GM12878 (cell line): ENCODE data around the gene SLC24A3. TPM values are rescaled to one million over a fixed set of nuclear protein-coding genes. Genes with fewer than 3 reads are reported as not detected.

ENCODE experiments used
- ASH2L ChIP-seq: fragments of 300-600, 200-600 bp; sonication (generic); IDR thresholded peaks from 2 replicates; pipeline ENCODE4 v1.6.1; 2017; ENCODE audit warnings: low read depth, mild to moderate bottlenecking, borderline replicate concordance
- DPF2 ChIP-seq: fragments of 450-650 bp; IDR thresholded peaks from 2 replicates; pipeline ENCODE4 v1.6.1; 2017; ENCODE audit warnings: mild to moderate bottlenecking
- EED ChIP-seq: sonication (generic); IDR thresholded peaks from 2 replicates; pipeline ENCODE4 v1.6.1; 2016; ENCODE audit warnings: antibody characterized with exemption, low read depth
- ETV6 ChIP-seq, 2 experiments: fragments of 450-650 bp in 1 of 2; IDR thresholded peaks in 1 of 2; conservative IDR thresholded peaks in 1 of 2; 2 replicates each; pipeline ENCODE4 v1.6.1; 2014; ENCODE audit warnings: antibody characterized with exemption in 1 of 2, borderline replicate concordance in 1 of 2, low read depth in 1 of 2, mild to moderate bottlenecking in 1 of 2, moderate library complexity in 1 of 2
- KAT2A ChIP-seq: conservative IDR thresholded peaks from 2 replicates; pipeline ENCODE4 v1.6.1; 2011; ENCODE audit warnings: low read depth, low read length; ENCODE audit not compliant: control insufficient read depth
- KDM1A ChIP-seq: fragments of 200-600 bp; sonication (generic); IDR thresholded peaks from 2 replicates; pipeline ENCODE4 v1.6.1; 2016; ENCODE audit warnings: borderline replicate concordance
- MYC ChIP-seq: IDR thresholded peaks from 2 replicates; pipeline ENCODE4 v1.6.1; 2011; ENCODE audit warnings: mild to moderate bottlenecking, low read length, moderate library complexity, inconsistent platforms; ENCODE audit not compliant: insufficient read depth, insufficient replicate concordance, insufficient read length, severe bottlenecking
- NFXL1 ChIP-seq: fragments of 450-650 bp; IDR thresholded peaks from 2 replicates; pipeline ENCODE4 v1.6.1; 2017; ENCODE audit warnings: antibody characterized with exemption, mild to moderate bottlenecking, borderline replicate concordance
- NFYB ChIP-seq: IDR thresholded peaks from 2 replicates; pipeline ENCODE4 v1.6.1; 2011; ENCODE audit warnings: low read depth, mild to moderate bottlenecking, low read length, improper control_type of control experiment, moderate library complexity; ENCODE audit not compliant: insufficient read depth
- PAX8 ChIP-seq: fragments of 450-650 bp; IDR thresholded peaks from 2 replicates; pipeline ENCODE4 v1.6.1; 2017; ENCODE audit warnings: mild to moderate bottlenecking, moderate library complexity
- RAD51 ChIP-seq: fragments of 450-650 bp; IDR thresholded peaks from 2 replicates; pipeline ENCODE4 v1.6.1; 2016; ENCODE audit warnings: moderate library complexity, mild to moderate bottlenecking, inconsistent platforms
- RB1 ChIP-seq: fragments of 450-650 bp; formaldehyde crosslinking; IDR thresholded peaks from 2 replicates; pipeline ENCODE4 v1.6.1; 2017; ENCODE audit warnings: mild to moderate bottlenecking, borderline replicate concordance
- SKIL ChIP-seq: fragments of 450-650 bp; IDR thresholded peaks from 2 replicates; pipeline ENCODE4 v1.6.1; 2017; ENCODE audit warnings: mild to moderate bottlenecking, low read depth, inconsistent platforms; ENCODE audit not compliant: poor library complexity, severe bottlenecking
- SMAD5 ChIP-seq: IDR thresholded peaks from 2 replicates; pipeline ENCODE4 v1.6.1; 2016; ENCODE audit warnings: antibody characterized with exemption, low read depth
- SPI1 ChIP-seq: IDR thresholded peaks from 2 replicates; pipeline ENCODE4 v1.6.1; 2011; ENCODE audit warnings: low read depth, mild to moderate bottlenecking, low read length, moderate library complexity, borderline replicate concordance; ENCODE audit not compliant: insufficient read depth
- SUZ12 ChIP-seq: fragments of 200-600 bp; sonication (generic); IDR thresholded peaks from one replicate; pipeline ENCODE4 v1.6.1; 2018; ENCODE audit warnings: antibody characterized with exemption, mild to moderate bottlenecking; ENCODE audit not compliant: unreplicated experiment
- ZBTB33 ChIP-seq: fragments of 450-650 bp; IDR thresholded peaks from 2 replicates; pipeline ENCODE4 v1.6.1; 2017; ENCODE audit warnings: mild to moderate bottlenecking
- ZNF384 ChIP-seq: IDR thresholded peaks from 2 replicates; pipeline ENCODE4 v1.6.1; 2012; ENCODE audit warnings: low read depth, mild to moderate bottlenecking, low read length, improper control_type of control experiment, borderline replicate concordance
- polyA plus RNA-seq, 11 experiments: library from polyadenylated mRNA; depleted of rRNA in 4 of 11; unstranded in 6 of 11; stranded (reverse) in 5 of 11; fragments of >200 nt; fragmentation: Nextera tagmentation in 4 of 11; fragmentation: Illumina TruSeq in 1 of 11; extraction: Ambion mirVana in 4 of 11; extraction: Trizol in 1 of 11; gene quantifications; 1 replicate in 1 of 11; 2 replicates in 10 of 11; pipeline versions ENCODE4 v1.2.1 to v1.2.3, GENCODE V29; 2011 to 2016; ENCODE audit warnings: inconsistent platforms in 2 of 11, missing spikeins in 2 of 11, low read depth in 1 of 11
- total RNA-seq, 4 experiments: library from RNA; depleted of rRNA in 3 of 4; stranded (reverse); fragments of >200 nt in 3 of 4; fragmentation: Illumina TruSeq in 1 of 4; extraction: Trizol in 1 of 4; gene quantifications; 2 replicates each; pipeline versions ENCODE4 v1.2.1 to v1.2.3, GENCODE V29; 2013 to 2021
- TF ChIP-seq, protein P1 (sequence below), 3 experiments: IDR thresholded peaks in 2 of 3; conservative IDR thresholded peaks in 1 of 3; 2 replicates each; pipeline ENCODE4 v1.5.1; 2011; ENCODE audit warnings: low read depth in 3 of 3, low read length in 3 of 3, mild to moderate bottlenecking in 3 of 3, control low read depth in 2 of 3, moderate library complexity in 2 of 3, inconsistent platforms in 1 of 3, mixed read lengths in 1 of 3; ENCODE audit not compliant: control insufficient read depth in 2 of 3, insufficient read depth in 1 of 3; ENCODE audit errors: extremely low read depth in 1 of 3
- TF ChIP-seq, protein P2 (sequence below): fragments of 450-650 bp; IDR thresholded peaks from 2 replicates; pipeline ENCODE4 v1.6.1; 2016; ENCODE audit warnings: mild to moderate bottlenecking, moderate library complexity, borderline replicate concordance

The SLC24A3 gene
- total and polyA plus RNA-seq, 10 of the 15 experiments (the other 5 are each of a cell fraction or from before 2014, with no cell fraction given) = 0.04 TPM; not detected in 9

DNA sequence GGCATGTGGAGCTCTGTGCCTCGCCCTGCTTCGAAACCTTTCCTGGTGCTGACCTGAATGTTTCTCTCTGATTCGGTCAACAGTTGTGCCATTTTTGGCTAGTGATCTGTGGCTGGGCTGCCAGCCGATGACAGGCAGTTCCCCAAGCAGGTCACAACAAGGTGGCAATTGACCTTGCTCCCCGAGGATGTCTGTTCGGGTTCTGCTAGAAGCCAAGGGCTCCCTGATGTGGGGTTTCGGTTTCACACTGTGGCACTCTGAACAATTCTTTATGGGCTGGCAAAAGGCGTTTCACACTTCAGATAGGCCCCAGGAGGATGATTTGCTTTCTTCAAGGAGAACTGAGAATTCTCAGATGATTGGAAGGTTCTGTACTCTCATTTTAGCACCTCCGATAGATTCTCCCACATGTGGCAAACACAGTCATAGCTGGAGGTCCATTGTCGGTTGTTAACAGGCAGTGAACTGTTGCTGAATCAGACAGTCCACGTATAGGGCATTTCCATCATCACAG, 135.6 kb downstream of the SLC24A3 start (continued):
- TF ChIP-seq SKIL = peak; percentile 75
- TF ChIP-seq ETV6 (conservative IDR thresholded peaks at IDR 0.05 in 1 of 2, IDR thresholded peaks at IDR 0.05 in 1 of 2; ENCODE audit: borderline replicate concordance in 1 of 2, low read depth in 1 of 2) = no peak
- no peak for TF ChIP-seq PAX8
- TF ChIP-seq RAD51 = no peak
- no peak for TF ChIP-seq SMAD5
- no peak for TF ChIP-seq ASH2L
- TF ChIP-seq MYC = no peak
- no peak; the same call in 1 of the 2 replicates for TF ChIP-seq NFYB
- TF ChIP-seq ZBTB33 = no peak
- peak; percentile 73 for TF ChIP-seq SPI1
- TF ChIP-seq DPF2 = peak; percentile 84
- 0 out of 2 replicates have a peak, but pooled peaks have one; percentile 34 for TF ChIP-seq EED
- no peak for TF ChIP-seq NFXL1
- no peak for TF ChIP-seq SUZ12
- TF ChIP-seq ZNF384 = no peak
- TF ChIP-seq, protein P1, sequence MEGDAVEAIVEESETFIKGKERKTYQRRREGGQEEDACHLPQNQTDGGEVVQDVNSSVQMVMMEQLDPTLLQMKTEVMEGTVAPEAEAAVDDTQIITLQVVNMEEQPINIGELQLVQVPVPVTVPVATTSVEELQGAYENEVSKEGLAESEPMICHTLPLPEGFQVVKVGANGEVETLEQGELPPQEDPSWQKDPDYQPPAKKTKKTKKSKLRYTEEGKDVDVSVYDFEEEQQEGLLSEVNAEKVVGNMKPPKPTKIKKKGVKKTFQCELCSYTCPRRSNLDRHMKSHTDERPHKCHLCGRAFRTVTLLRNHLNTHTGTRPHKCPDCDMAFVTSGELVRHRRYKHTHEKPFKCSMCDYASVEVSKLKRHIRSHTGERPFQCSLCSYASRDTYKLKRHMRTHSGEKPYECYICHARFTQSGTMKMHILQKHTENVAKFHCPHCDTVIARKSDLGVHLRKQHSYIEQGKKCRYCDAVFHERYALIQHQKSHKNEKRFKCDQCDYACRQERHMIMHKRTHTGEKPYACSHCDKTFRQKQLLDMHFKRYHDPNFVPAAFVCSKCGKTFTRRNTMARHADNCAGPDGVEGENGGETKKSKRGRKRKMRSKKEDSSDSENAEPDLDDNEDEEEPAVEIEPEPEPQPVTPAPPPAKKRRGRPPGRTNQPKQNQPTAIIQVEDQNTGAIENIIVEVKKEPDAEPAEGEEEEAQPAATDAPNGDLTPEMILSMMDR (IDR thresholded peaks at IDR 0.05 in 2 of 3, conservative IDR thresholded peaks at IDR 0.05 in 1 of 3; ENCODE audit: control insufficient read depth in 2 of 3, extremely low read depth in 1 of 3, insufficient read depth in 1 of 3, low read depth in 3 of 3, low read length in 3 of 3) = no peak
- TF ChIP-seq, protein P2, sequence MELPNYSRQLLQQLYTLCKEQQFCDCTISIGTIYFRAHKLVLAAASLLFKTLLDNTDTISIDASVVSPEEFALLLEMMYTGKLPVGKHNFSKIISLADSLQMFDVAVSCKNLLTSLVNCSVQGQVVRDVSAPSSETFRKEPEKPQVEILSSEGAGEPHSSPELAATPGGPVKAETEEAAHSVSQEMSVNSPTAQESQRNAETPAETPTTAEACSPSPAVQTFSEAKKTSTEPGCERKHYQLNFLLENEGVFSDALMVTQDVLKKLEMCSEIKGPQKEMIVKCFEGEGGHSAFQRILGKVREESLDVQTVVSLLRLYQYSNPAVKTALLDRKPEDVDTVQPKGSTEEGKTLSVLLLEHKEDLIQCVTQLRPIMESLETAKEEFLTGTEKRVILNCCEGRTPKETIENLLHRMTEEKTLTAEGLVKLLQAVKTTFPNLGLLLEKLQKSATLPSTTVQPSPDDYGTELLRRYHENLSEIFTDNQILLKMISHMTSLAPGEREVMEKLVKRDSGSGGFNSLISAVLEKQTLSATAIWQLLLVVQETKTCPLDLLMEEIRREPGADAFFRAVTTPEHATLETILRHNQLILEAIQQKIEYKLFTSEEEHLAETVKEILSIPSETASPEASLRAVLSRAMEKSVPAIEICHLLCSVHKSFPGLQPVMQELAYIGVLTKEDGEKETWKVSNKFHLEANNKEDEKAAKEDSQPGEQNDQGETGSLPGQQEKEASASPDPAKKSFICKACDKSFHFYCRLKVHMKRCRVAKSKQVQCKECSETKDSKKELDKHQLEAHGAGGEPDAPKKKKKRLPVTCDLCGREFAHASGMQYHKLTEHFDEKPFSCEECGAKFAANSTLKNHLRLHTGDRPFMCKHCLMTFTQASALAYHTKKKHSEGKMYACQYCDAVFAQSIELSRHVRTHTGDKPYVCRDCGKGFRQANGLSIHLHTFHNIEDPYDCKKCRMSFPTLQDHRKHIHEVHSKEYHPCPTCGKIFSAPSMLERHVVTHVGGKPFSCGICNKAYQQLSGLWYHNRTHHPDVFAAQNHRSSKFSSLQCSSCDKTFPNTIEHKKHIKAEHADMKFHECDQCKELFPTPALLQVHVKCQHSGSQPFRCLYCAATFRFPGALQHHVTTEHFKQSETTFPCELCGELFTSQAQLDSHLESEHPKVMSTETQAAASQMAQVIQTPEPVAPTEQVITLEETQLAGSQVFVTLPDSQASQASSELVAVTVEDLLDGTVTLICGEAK = no peak
- TF ChIP-seq KDM1A = no peak
- TF ChIP-seq KAT2A = no peak
- no peak for TF ChIP-seq RB1
